IMR-90 (cell line): ENCODE measurements around the gene ADGRL3. TPM values are rescaled to one million over a fixed set of nuclear protein-coding genes. Genes with fewer than 3 reads are reported as not detected.

Experiments
- ATAC-seq: fragments of 200-7000 bp; cut with Tn5 transposase; 2 replicates; pipeline ENCODE4 v1.9.1; 2020; ENCODE audit warnings: low read depth, mild to moderate bottlenecking, moderate library complexity
- BruUV-seq: library from RNA; stranded (reverse); fragments of 400-500 nt; replicated peaks from 2 replicates; lab custom pipeline; 2021; lab: Mats Ljungman, UMichigan
- CTCF ChIA-PET: fragments of 300-600 bp; formaldehyde crosslinking; extraction: SDS; loops from one replicate; lab custom pipeline; 2021; ENCODE audit warnings: antibody characterized with exemption; lab: Yijun Ruan, JAX
- POLR2A ChIA-PET: fragments of 300-600 bp; sonication (Branson Sonifier 250); formaldehyde crosslinking; loops from one replicate; lab custom pipeline; 2022; ENCODE audit warnings: antibody characterized with exemption; ENCODE audit not compliant: unreplicated experiment; lab: Charles Lee
- DNase-seq: peaks from one replicate; pipeline ENCODE4 v3.0.0; 2013
- H2AFZ ChIP-seq: replicated peaks from 2 replicates; pipeline ENCODE3; 2013; ENCODE audit warnings: low read length, mild to moderate bottlenecking; ENCODE audit not compliant: poor library complexity
- H2AK5ac ChIP-seq: 2 replicates; pipeline ENCODE4 v1.6.1; 2013; ENCODE audit warnings: low read depth, low read length, inconsistent platforms
- H2AK9ac ChIP-seq: replicated peaks from 2 replicates; pipeline ENCODE3; 2013; ENCODE audit warnings: mild to moderate bottlenecking, low read depth, low read length, moderate library complexity; ENCODE audit not compliant: poor library complexity
- H2BK120ac ChIP-seq: 2 replicates; pipeline ENCODE4 v1.6.1; 2013; ENCODE audit warnings: low read depth, low read length, inconsistent platforms
- H2BK15ac ChIP-seq: 3 replicates; pipeline ENCODE4 v1.6.1; 2013; ENCODE audit warnings: low read depth, low read length, inconsistent platforms
- H2BK20ac ChIP-seq: 2 replicates; pipeline ENCODE4 v1.6.1; 2013; ENCODE audit warnings: low read depth, mild to moderate bottlenecking, inconsistent platforms, low read length, moderate library complexity
- H2BK5ac ChIP-seq: 2 replicates; pipeline ENCODE4 v1.6.1; 2013; ENCODE audit warnings: mild to moderate bottlenecking, low read depth, low read length, inconsistent platforms; ENCODE audit not compliant: poor library complexity, severe bottlenecking
- H3K14ac ChIP-seq: replicated peaks from 2 replicates; pipeline ENCODE4 v1.6.1; 2013; ENCODE audit warnings: low read depth, low read length, inconsistent platforms
- H3K18ac ChIP-seq: 2 replicates; pipeline ENCODE4 v1.6.1; 2013; ENCODE audit warnings: low read depth, low read length, control low read depth
- H3K23ac ChIP-seq: 2 replicates; pipeline ENCODE4 v1.6.1; 2013; ENCODE audit warnings: low read depth, low read length, inconsistent platforms
- H3K27ac ChIP-seq: 2 replicates; pipeline ENCODE4 v1.5.1; 2013; ENCODE audit warnings: mild to moderate bottlenecking, control low read depth, low read length; ENCODE audit not compliant: insufficient read depth
- H3K27me3 ChIP-seq: 2 replicates; pipeline ENCODE4 v1.6.1; 2013; ENCODE audit warnings: low read length; ENCODE audit not compliant: control insufficient read depth, insufficient read depth
- H3K36me3 ChIP-seq: 2 replicates; pipeline ENCODE4 v1.6.1; 2013; ENCODE audit warnings: low read length, mixed read lengths; ENCODE audit not compliant: control insufficient read depth, insufficient read depth
- H3K4ac ChIP-seq: 2 replicates; pipeline ENCODE4 v1.6.1; 2013; ENCODE audit warnings: low read depth, low read length, inconsistent platforms
- H3K4me1 ChIP-seq: 2 replicates; pipeline ENCODE4 v1.6.1; 2013; ENCODE audit warnings: low read length, mixed read lengths; ENCODE audit not compliant: control insufficient read depth, insufficient read depth
- H3K4me2 ChIP-seq: 2 replicates; pipeline ENCODE4 v1.6.1; 2013; ENCODE audit warnings: low read depth, mild to moderate bottlenecking, control low read depth, low read length, moderate library complexity
- H3K4me3 ChIP-seq: 2 replicates; pipeline ENCODE4 v1.5.1; 2013; ENCODE audit warnings: low read depth, mild to moderate bottlenecking, control low read depth, low read length, moderate library complexity; ENCODE audit not compliant: insufficient read depth
- H3K56ac ChIP-seq: 2 replicates; pipeline ENCODE4 v1.6.1; 2013; ENCODE audit warnings: low read length, inconsistent platforms; ENCODE audit not compliant: insufficient read depth; ENCODE audit errors: extremely low read depth
- H3K79me1 ChIP-seq, 2 experiments: 2 replicates each; pipeline ENCODE4 v1.6.1; 2013; ENCODE audit warnings: low read length in 2 of 2, inconsistent platforms in 1 of 2, low read depth in 1 of 2
- H3K9ac ChIP-seq: 2 replicates; pipeline ENCODE4 v1.6.1; 2013; ENCODE audit warnings: low read depth, low read length, control low read depth
- H3K9me1 ChIP-seq: 2 replicates; pipeline ENCODE4 v1.6.1; 2013; ENCODE audit warnings: low read length, inconsistent platforms; ENCODE audit not compliant: insufficient read depth
- H3K9me3 ChIP-seq: 2 replicates; pipeline ENCODE4 v1.6.1; 2013; ENCODE audit warnings: low read length; ENCODE audit not compliant: control insufficient read depth, insufficient read depth
- H4K20me1 ChIP-seq: 2 replicates; pipeline ENCODE4 v1.6.1; 2013; ENCODE audit warnings: low read length, inconsistent platforms; ENCODE audit not compliant: insufficient read depth
- H4K5ac ChIP-seq: 2 replicates; pipeline ENCODE4 v1.6.1; 2013; ENCODE audit warnings: mild to moderate bottlenecking, low read depth, low read length, control low read depth
- H4K8ac ChIP-seq, 2 experiments: 2 replicates each; pipeline ENCODE4 v1.6.1; 2013; ENCODE audit warnings: low read depth in 2 of 2, low read length in 2 of 2, control low read depth in 1 of 2, inconsistent platforms in 1 of 2
- H4K91ac ChIP-seq: 2 replicates; pipeline ENCODE4 v1.6.1; 2013; ENCODE audit warnings: low read depth, low read length, inconsistent platforms; ENCODE audit not compliant: insufficient read depth
- CEBPB ChIP-seq: IDR thresholded peaks from 2 replicates; pipeline ENCODE4 v1.6.1; 2012; ENCODE audit warnings: low read depth, low read length, improper control_type of control experiment
- CHD1 ChIP-seq: IDR thresholded peaks from 2 replicates; pipeline ENCODE4 v1.6.1; 2012; ENCODE audit warnings: low read depth, low read length, improper control_type of control experiment
- FOS ChIP-seq: fragments of 150-350 bp; IDR thresholded peaks from 2 replicates; pipeline ENCODE4 v1.6.1; 2016; ENCODE audit warnings: low read depth, low read length
- MAFK ChIP-seq: IDR thresholded peaks from 2 replicates; pipeline ENCODE4 v1.6.1; 2012; ENCODE audit warnings: low read depth, low read length, improper control_type of control experiment
- MXI1 ChIP-seq: IDR thresholded peaks from 2 replicates; pipeline ENCODE4 v1.6.1; 2012; ENCODE audit warnings: low read depth, mild to moderate bottlenecking, low read length, moderate library complexity, borderline replicate concordance
- NFE2L2 ChIP-seq: fragments of 150-350 bp; IDR thresholded peaks from 2 replicates; pipeline ENCODE4 v1.6.1; 2016; ENCODE audit warnings: low read depth, mild to moderate bottlenecking, low read length
- POLR2A ChIP-seq: IDR thresholded peaks from 2 replicates; pipeline ENCODE4 v1.6.1; 2012; ENCODE audit warnings: mild to moderate bottlenecking, low read depth, low read length
- dilution Hi-C: fragments of 300-500 bp; cut with HindIII; formaldehyde crosslinking; loops from one replicate; pipeline ENCODE4 v1.14.3; 2018; ENCODE audit warnings: low sequenced_read_pairs; ENCODE audit not compliant: unreplicated experiment
- in situ Hi-C: fragments of 300-500 bp; cut with MboI; formaldehyde crosslinking; loops from 3 replicates; pipeline ENCODE4 v1.14.3; 2019; ENCODE audit warnings: low sequenced_read_pairs, inconsistent platforms, mixed read lengths
- intact Hi-C: fragments of 100-400 bp; cut with micrococcal nuclease; formaldehyde crosslinking; loops from 2 replicates; pipeline ENCODE4 v1.10.0; 2022
- polyA plus RNA-seq, 3 experiments: library from polyadenylated mRNA; depleted of rRNA; stranded (reverse); fragments of >200 nt; gene quantifications; 2 replicates each; pipeline ENCODE4 v1.2.3, GENCODE V29; 2012; ENCODE audit warnings: low replicate concordance in 1 of 3
- total RNA-seq: library from RNA; depleted of rRNA; stranded (reverse); fragments of >200 nt; gene quantifications from 2 replicates; pipeline ENCODE4 v1.2.3, GENCODE V29; 2012
- TF ChIP-seq, protein P1 (sequence below): conservative IDR thresholded peaks from 2 replicates; pipeline ENCODE4 v1.5.1; 2012; ENCODE audit warnings: mild to moderate bottlenecking, low read depth, low read length, improper control_type of control experiment
- TF ChIP-seq, protein P2 (sequence below): fragments of 150-350 bp; IDR thresholded peaks from 2 replicates; pipeline ENCODE4 v1.6.1; 2017; ENCODE audit warnings: mild to moderate bottlenecking, antibody characterized with exemption, low read length, low read depth

The ADGRL3 gene
- total and polyA plus RNA-seq, 2 of the 4 experiments (the other 2 are of a cell fraction) = 0.46 to 2.5 TPM

DNA sequence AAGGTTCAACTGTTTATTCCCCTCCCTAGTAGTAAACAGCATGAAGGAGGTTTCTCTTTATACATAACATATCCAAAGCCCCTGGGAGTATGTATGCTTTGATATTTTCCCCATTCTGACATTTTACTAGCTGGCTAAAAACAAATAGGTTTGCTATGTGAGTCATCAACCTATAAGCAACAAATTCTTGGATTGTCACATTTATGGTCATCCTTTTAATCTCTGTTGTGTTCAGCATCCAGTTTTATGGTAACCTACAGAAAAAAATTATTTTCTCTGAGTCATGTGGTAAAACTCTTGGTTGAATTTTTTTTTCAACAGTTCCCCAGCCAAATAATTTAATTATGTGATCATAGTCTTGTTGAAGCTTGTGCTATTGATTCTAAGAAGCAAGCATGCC is 734.1 kb downstream of the ADGRL3 start:
- Histone ChIP-seq H4K5ac (no peak overlapping the region), H3K27me3 (no peaks in the 10 kb centered on the region), H4K8ac (no peak overlapping the region), H3K36me3 (no peaks in the 10 kb centered on the region), H4K20me1 (no peaks in the 10 kb centered on the region), H2BK120ac (no peak overlapping the region), H3K23ac (no peak overlapping the region), H3K4me1 (no peaks in the 10 kb centered on the region), H3K27ac (no peak overlapping the region), H3K4me3 (no peak overlapping the region), H2BK5ac (no peak overlapping the region), H3K14ac (no peak overlapping the region), H4K91ac (no peak overlapping the region), H2AK5ac (no peak overlapping the region), H3K56ac (no peak overlapping the region), H3K9ac (no peak overlapping the region), H3K4me2 (no peak overlapping the region), H2BK15ac (no peak overlapping the region), H3K9me1 (no peaks in the 10 kb centered on the region), H2AFZ (no peak overlapping the region), H2BK20ac (no peak overlapping the region), H3K9me3 (no peaks in the 10 kb centered on the region), H3K18ac (no peak overlapping the region), H2AK9ac (no peak overlapping the region), H3K4ac (no peak overlapping the region), H3K79me1 (no peaks in the 10 kb centered on the region)
- BruUV-seq = no TSS peak
- DNase-seq = no peak
- CTCF ChIA-PET = interaction anchor here (0.6 kb wide), 1 partner anchor 59 kb away, joined by 3 read pairs; no protein-coding TSS in a partner anchor
- no peak for ATAC-seq
- in situ Hi-C loops = no loop called here
- POLR2A ChIA-PET = no interaction called here
- intact Hi-C loops = no loop called here
- dilution Hi-C loops = no loop called here
- TF ChIP-seq FOS (no peak), MAFK (no peak), CHD1 (no peak), NFE2L2 (no peak), MXI1 (no peak), CEBPB (no peak), POLR2A (no peak)
- TF ChIP-seq, protein P1, sequence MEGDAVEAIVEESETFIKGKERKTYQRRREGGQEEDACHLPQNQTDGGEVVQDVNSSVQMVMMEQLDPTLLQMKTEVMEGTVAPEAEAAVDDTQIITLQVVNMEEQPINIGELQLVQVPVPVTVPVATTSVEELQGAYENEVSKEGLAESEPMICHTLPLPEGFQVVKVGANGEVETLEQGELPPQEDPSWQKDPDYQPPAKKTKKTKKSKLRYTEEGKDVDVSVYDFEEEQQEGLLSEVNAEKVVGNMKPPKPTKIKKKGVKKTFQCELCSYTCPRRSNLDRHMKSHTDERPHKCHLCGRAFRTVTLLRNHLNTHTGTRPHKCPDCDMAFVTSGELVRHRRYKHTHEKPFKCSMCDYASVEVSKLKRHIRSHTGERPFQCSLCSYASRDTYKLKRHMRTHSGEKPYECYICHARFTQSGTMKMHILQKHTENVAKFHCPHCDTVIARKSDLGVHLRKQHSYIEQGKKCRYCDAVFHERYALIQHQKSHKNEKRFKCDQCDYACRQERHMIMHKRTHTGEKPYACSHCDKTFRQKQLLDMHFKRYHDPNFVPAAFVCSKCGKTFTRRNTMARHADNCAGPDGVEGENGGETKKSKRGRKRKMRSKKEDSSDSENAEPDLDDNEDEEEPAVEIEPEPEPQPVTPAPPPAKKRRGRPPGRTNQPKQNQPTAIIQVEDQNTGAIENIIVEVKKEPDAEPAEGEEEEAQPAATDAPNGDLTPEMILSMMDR = no peak
- TF ChIP-seq, protein P2, sequence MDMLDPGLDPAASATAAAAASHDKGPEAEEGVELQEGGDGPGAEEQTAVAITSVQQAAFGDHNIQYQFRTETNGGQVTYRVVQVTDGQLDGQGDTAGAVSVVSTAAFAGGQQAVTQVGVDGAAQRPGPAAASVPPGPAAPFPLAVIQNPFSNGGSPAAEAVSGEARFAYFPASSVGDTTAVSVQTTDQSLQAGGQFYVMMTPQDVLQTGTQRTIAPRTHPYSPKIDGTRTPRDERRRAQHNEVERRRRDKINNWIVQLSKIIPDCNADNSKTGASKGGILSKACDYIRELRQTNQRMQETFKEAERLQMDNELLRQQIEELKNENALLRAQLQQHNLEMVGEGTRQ = no peak
